Measurements from ENCODE around the gene HDHD5.

HDHD5 gene
- total RNA-seq: 17.3 to 21.3 reads per million in 2 donors

DNA sequence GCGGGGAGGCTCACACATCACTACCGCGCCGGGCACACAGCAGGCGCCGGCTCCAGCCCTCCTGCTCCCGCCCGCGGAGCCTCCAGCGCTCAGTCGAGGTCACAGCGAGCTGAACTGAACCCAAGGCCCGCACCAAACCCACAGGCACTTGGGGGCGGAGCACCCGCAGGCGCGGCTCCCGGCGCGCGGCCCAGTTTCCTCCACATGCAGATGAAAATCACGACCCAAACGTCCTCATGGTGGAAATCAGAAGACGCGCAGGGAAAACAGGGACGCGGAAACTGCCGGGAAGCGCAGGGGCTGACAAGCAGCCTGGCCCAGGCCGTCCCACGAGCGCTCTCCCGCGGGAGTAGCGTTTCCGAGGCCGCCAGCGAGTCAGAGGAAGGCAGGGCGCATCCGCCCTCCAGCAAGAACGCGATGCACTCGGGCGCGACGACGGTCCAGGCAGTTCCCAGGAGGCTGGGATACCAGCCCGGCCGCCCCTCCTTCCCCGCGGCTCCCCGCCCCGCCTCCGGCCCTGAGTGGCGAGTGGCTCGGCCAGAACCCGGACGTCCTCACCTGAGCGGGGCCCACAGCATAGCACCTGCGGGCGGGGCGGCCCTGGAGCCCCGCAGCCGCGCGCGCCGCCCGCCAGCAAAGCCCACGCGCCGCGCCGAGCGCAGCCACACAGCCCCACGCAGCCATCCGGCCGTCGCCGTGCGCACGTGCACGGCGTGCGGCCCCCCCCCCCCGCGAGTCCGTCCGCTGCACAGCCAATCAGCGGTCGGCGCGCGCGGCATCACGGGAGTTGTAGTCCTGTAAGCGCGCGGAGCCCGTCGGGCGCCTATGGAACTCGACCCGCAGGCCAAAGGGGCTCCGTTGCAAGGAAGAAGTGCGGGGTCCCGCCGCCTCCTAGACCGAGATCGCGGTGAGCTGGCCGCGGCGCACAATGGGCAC, at the start of gene HDHD5:
TSS of gene HDHD5 (minus strand) at position 710 of the 936 bp plus-strand sequence. CDS start at position 684, 26 bp downstream.
- peak; percentile 89 for DNase-seq

DNA sequence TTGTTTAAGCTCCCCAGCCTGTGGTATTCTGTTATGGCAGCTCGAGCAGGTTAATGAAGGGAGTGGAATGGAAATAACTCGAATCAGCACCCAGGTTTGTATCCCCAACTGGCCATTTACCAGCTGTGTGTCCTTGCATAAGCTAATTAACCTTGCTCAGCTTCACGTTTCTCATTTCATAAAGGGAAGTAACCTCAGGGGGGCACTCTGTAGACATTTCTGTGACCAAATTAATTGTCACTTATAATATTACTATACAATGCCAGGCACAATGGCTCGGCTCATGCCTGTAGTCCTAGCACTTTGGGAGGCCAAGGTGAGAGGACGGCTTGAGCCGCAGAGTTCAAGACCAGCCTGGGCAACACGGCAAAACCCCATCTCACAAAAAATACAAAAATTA, 46.4 kb upstream of the HDHD5 start:
- no peak for DNase-seq

DNA sequence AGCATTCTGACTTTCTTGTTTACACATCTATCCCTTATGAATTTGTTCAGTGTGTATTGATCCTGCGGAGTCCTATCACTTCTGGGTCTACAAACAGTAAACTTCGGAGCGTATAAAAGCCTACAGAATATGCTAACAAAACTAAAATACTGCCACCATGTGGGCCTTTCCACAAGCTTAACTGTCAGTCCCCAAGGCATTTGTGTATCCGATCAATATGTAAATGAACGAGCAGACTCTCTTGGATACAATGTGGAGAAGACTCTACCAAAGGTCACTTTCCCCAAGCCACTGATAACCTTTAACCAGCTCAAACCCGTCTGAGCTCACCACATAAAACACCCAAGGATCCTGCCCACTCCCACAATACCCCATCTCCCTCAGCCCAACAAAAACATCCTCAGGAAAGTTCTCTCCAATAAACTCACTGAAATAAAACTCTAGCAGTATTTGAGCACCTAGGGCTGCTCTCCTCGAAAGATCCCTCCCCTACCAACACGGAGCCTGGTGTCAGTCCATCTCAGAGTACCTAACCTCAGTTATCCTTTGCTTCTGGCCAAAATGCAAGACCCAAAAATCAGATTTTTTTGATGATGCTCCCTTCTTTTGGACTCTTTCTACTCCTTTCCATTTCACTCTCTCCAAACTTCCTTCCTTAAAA, 42.3 kb upstream of the HDHD5 start:
- DNase-seq: no peak

DNA sequence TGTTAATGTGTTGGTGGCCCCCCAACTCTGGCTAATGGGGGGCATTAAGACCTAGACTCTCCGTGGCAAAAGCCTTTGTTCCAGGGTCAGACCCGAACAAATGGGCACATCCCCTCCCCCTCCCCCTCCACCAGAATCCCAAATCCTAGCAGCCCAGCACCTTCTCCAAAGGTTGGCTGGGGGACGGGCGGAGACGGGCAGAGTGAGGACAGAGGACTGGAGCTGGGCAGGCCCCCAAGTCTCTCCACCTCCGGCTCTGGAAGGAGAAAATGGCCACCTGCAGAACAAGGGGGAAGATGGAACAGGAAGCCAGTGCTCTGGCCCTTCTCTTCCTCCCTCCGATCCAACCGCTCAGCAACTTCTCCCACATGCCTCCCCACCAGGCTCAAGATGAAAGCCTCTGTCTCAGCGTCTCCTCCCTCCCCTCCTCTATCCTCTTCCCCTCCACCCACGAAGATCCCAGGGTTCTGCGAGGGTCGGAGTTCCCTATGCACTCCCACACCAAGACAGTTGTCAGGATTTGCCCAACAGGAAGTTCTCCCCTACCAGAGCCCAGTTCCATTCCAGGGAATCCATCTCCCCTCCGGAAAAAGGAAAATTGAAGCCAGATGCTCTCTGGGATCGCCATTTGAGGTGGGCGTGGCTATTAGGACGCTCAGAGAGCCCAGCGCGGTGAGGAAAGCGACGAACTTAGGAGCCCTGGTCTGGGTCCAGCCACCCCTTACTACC, 40.1 kb upstream of the HDHD5 start:
- no peak for DNase-seq

DNA sequence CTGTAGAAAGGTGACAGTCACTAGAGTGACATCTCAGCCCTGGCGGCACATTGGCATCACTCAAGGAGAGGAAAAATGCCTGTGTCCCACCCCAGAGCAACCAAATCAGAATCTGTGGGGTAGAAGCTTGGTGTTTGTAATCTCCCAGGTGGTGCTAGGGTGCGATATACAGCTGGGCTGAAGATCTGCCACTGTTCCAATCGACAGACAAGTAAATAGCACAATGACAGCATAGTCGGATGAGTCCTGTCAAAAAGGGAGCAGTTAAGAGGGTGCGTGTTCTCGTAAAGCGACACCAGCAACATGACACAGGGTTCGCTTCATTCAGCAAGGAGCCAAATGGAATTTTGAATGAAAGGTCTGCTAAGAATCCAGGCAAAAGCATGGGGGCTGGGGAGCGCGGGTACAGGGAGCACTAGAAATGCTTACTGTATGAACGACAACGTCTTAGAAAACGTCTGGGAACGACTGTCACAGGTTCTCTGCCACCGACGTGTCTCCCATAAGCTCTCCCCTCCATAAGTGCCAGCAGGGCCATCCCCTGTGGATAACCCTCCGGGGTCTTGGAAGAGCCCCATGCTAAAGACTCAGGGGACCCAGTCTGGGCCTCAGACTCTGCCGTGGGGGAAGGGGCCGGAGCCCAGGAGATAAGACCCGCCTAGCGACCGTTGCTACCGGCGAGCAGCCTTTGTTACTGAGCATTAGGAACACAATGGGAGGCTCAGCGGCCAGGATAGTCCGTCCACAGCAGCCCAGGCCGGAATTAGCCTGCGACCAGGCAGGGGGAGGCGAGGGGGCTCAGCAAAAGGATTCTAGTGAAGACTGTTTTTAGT, 39.3 kb upstream of the HDHD5 start:
- no peak for DNase-seq

DNA sequence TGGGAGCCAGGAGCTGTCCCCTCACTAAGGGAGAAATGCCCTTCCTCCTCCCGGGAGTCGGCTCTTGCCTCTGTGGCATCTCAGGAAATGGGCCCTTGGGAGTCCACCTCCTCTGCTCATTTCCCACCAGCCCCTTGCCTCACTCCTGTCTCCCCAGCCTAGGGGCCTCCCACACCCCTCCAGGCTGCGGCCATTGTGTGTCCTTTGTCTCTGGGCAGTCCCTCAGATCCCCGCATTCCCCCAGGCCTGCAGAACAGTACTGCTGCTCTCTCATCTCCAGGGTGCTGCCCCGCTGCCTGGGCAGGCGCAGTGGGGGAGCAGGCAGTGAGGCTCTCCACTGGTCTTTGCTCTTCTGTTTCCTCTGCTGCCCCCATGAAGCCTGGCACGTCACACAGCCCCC, 35.1 kb upstream of the HDHD5 start:
- DNase-seq: no peak

DNA sequence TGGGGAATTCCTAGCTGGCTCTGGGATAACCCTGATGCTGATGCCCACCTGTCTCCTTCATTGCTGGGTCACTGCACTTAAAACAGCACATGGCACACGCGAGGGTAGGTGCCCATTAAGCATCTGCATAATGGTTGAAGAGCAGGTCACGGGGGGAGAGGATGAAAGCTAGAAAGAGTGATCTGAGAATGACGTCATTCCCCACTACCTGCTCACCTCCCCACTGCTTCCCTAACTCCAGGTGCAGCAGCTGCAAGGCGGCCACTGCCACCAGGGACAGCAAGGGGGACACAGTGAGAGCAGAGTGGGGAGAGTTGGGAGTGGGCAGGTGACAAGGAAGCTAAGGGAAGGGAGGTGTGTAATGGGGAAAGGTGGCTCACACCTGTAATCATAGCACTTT, 33.1 kb upstream of the HDHD5 start:
- DNase-seq: no peak

DNA sequence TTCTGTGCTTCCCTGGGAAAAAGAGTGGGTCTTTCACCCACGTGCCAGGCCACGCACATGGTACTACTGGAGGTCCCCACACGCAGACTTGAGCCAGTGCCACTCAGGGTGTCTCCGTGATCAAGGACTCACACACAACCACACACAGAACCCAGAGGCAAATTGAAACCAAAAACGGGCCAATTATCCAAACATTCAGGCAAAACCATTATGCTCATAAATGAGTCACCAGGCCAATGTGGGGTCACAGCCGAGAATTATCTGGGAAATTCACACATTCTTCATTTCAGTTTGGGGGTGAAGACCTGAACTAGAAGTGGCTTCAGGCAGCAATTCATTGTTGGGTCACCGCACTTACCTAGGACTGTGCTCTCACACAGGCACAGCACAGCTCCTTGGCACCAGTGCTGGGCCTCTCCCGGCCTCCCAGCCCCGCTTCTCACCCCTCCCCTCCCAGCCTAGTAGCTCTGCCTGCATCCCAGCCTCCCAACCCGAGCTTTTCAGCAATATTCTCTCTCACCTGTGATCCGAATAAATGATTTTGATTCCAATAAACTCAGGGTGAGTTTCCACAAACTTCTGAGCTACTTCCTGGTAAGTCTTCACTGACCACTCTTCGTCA, 32.2 kb upstream of the HDHD5 start:
- DNase-seq: no peak

DNA sequence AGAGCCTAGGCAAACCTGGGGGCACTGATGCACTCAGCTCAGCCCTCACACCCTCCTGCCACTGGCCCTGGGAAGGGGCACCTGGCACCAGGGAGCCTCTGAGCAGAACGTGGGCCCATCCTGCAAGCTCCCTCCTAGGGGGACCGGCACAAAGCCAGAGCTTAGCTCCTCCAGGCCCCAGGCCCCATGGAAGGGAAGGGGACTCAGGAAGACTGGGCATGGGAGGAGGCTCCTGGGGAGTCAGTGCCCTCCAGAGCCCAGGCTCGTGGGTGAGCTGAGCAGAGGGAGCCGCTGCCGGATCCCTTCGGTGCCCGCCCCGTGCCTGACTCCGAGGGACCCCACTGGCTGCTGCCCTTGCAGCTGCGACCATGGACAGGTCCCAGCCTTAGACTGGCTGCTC, 31.6 kb upstream of the HDHD5 start:
- no peak for DNase-seq

DNA sequence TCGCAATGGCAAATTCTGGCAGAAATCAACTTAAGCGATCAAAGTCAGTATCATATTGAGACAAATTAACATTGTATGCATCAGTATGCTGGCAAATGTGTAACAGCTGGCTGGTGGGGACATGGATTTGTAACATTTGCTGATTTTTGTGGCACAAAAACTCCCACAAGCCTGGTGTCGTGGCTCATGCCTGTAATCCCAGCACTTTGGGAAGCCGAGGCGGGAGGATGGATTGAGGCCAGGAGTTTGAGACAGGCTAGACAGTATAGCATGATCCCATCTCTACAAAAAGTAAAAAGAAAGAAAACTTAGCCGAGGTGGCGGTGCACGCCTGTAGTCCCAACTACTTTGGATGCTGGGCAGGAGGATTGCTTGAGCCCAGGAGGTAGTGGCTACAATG, 17.6 kb upstream of the HDHD5 start:
- DNase-seq: no peak

DNA sequence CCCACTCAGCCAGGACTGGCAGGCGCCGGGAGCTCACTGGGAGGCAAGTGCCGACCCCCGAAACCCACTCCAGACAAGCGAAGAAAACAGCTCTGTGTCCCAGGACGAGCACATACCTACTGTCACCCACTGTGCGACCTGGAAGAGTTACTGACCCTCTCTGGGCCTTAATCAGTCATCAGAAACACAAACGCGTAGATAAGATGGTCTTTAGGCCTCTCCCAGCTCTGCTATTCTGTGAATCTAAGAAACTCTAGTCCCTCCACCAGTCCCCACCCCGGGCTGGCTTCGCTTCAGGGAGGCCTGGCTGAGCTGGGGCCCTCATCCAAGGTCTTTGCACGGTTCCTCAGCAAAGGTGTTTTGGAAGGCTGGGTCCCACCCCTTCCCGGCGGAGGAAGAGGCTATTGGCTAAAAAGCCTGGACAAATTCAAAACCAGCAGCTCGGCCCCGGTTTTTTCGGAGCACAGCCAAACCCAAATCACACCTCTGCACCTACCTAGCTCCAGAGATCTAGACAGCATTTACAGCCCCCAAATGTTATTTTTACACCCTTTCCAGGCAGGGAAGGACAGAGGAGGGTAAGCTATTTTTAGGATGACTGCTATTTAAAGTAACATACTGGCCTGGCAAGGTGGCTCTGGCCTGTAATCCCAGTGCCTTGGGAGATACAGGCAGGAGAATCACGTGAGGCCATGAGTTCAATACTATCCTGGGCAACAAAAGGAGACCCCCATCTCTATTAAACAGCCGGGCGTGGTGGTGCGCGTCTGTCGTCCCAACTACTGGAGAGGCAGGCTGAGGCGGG, 13.2 kb upstream of the HDHD5 start:
- no peak for DNase-seq

DNA sequence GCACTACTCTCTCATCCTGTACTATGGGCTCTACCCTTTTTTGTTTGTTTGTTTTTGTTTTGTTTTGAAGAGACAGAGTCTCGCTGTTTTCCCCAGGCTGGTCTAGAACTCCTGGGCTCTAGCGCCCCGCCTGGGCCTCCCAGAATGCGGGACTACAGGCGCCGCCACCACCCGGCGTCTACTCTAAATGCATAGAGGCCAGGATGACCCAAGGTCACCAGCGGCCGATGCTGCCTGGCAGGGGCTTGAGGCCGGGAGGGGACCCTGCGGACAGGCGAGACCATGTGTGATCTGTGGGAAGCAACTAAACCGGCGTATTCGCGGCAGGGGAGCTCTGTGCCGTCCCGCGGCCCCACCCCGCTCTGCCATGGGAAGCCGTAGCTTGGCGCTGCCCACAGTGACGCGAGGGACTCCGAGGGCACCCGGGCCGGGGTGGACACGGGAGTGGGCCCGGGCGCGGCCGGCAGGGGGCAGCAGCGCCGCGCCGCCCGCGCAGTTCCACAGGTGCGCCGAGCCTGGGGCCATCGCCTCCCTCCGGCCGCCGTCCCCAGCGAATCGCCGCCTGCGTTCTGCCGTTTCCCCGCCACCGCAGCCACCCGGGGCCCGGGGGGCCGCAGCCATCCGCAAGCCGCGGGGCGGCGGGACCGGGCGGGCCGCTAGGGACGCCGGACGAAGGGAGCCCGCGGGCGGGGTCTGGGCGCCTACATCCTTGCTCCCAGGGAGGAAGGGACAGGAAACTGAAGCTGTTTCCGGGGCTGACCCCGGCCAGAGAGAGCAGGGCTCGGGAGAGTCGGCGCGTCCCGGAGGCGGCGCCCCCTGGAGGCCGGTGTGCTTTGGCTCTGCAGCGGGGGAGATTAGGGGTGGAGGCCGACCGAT, 12.3 kb upstream of the HDHD5 start:
- peak; percentile 58 for DNase-seq

DNA sequence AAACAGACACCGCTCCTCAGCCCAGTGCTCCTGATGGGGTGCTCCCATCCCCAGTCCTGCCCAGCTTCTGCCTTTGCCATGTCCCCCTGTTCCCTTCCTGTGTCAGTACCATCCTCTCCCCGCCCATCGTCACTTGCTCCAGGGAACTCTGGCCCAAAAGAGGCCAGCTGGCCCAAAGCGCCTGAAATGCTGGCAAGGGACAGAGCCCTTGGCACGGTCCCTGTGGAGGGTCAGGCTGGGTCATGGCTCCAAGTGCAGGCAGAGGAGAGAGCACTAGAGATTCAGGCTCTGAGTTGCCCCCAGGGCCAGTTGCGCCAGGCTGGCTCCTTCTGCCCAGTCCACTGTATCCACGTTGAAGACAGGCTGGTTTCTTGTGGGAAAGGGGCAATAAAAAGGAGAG, 8.4 kb upstream of the HDHD5 start:
- DNase-seq: no peak

DNA sequence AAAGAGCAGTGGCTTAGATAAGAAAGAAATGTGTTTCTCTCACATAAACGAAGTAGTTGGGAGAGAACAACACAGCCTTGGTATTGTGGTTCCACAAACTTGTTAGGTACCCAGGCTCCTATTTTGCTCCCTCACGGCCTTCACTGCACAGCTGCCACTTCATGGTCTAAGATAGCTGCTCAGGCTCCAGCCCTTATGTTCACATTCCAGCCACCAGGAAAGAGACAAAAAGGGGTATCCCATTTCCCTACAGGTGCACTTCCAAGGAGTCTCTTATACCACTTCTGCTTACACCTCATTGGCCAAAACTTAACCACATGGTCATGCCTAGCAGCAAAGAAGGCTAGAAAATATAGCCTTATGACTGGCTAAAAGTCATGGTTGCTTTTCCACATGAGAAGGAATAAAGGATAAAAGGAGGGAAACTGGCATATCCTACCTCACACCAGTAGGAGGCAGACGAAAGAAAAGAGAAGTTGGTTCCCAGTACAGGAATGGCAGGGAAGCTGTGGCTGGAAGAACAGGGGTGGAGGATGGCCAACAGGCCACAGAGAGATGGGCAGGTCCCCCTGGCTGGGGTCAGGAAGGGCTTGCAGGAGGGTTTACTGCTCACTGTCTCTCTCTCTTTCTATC, 5.4 kb upstream of the HDHD5 start:
- no peak for DNase-seq

DNA sequence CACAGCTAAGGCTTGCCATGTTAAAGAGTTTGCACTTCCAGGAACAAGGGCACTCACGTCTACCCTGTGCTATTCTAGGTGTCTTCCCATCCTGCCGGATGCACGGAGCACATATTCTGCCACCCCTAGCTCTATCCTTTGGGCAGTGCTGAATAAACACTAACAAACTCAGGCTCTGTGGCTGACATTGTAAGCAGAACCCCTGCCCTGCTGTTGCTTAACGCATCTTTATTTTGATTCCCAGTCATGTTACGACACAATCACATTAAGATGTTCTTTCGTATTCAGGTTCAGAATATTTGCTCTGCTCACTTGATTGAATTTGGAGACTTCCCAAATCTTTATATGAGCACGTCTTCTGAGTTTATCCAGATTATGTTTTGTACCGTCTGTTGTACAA, 3.7 kb upstream of the HDHD5 start:
- DNase-seq: no peak

DNA sequence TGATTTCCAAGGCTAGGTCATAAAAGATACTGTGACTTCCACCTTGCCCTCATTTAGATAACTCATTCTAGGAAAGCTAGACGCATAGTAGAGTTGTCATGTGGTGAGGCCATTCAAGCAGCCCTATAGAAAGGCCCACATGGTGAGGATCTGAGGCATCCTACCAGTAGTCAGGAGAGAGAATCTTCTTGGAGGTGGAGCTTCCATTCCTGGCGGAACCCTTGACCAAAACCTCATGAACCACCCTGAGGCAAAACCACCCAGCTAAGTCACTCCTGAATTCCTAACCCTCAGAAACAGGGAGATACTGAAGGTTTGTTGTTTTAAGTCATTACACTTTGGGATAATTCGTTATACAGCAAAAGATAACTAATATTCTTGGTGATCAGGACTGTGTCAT, 2.9 kb upstream of the HDHD5 start:
- no peak for DNase-seq

DNA sequence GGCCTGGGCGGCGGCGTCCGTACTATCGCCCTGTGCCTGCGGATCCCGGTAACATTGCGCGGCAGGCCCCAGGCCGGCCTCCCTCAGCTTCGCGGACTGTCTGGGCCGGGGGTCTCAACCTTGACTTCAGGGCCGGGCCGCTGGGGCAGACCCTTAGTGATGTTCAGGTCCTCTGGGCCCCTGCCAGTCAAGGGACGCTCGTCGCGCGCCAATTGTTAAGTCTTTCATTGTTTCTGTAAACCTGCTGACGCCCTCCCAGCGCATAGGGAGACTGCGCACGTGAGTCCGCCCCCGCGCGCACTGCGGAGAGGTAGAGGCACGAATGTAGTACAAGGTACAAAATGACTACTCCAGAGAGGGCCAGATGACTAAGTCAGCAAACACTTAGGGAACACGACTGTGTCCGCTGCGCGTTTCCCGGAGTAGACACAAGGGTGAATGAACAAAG, 451 bp upstream of the HDHD5 start:
- DNase-seq: no peak

DNA sequence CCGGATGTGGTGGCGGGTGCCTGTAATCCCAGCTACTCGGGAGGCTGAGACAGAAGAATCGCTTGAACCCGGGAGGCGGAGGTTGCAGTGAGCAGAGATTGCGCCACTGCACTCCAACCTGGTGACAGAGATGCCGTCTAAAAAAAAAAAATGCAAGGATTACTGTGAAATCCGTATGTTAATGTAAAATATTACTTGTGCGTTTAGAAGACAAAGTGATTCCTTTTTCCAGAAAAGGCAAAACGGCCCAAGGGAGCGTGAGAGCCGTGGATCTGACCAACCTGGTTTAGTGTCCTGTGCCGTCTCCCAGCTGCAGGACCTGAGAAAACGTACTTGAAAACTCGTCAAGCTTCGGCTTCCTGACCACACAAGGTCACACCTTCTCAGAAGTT, 905 bp downstream of the HDHD5 start:
- no peak for DNase-seq

DNA sequence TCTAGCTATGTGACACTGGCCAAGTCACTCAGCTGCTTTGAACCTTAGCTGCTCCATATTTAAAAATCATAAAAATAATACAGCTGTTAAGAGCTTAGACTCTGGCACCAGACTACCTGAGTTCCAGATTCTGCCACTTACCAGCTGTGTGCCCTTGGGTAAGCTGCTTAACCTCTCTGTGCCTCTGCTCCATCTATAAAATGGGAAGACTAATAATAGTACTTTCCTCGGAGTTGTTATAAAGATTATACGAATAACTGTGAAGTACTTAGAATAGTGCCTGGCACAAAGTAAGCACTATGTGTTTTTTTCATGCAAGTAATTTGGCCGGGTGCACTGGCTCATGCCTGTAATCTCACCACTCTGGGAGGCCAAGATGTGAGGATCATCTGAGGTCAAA, 1.4 kb downstream of the HDHD5 start:
- no peak for DNase-seq

DNA sequence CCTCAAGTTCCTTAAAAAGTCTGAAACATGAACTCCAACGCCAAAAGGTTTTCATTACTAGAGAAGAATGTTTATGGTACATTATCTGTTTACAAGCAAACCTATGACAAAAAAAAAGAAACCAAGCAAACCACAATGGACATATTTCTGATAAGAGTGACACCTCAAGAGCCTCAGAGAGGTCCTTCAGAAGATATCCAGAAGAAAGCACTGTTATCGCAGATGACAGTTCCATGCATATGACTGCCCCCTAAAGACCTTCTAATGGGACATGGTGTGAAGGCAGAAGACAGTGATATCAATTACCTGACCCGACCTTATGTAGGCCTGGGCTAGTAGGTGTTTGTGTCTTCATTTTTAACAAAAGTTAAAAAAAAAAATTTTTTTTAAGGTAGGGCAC, 3.1 kb downstream of the HDHD5 start:
- no peak for DNase-seq
